ENCODE measurements around the gene CYP2J2. TPM values are rescaled to one million over a fixed set of nuclear protein-coding genes. Genes with fewer than 3 reads are reported as not detected.
"Not testable (repeated sequence)": the region's sequence is repeated elsewhere in the genome, so short reads cannot be mapped to it uniquely, and the experiment has no call there.

Gene CYP2J2
- total RNA-seq, 3 donors from 2014 or later: 0.52 to 1.3 (median 1.1) TPM

DNA sequence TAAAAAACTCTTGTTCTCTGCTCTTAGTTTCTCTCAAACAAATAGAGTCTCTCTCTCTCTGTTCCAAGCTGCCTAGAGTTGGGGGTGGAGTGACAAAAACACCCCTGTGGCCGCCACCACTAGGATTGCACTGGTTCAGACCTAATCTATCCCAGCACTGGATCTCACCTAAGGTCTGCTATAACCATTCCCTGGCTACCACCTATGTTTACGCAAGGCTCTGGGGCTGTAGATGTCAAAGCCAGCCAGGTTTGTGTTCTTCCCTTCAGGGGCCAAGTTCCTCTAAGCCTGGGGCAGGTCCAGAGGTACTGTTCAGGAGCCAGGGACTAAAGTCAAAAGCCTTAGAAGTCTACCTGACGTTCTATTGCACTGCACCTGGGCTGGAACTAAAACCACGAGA, 12.8 kb upstream of the CYP2J2 start:
- DNase-seq: no peak
- peaks cover 7% of the 10 kb centered on the region for H3K27me3 Mint-ChIP-seq (ENCODE audit: low read depth)
- H3K36me3 Mint-ChIP-seq (ENCODE audit: insufficient read depth): no peaks in the 10 kb centered on the region
- H3K4me3 Mint-ChIP-seq: no peak overlapping the region
- H3K4me1 Mint-ChIP-seq (ENCODE audit: low read depth): no peaks in the 10 kb centered on the region
- no peak for ATAC-seq
- peaks cover 9% of the 10 kb centered on the region for H3K9me3 Mint-ChIP-seq

DNA sequence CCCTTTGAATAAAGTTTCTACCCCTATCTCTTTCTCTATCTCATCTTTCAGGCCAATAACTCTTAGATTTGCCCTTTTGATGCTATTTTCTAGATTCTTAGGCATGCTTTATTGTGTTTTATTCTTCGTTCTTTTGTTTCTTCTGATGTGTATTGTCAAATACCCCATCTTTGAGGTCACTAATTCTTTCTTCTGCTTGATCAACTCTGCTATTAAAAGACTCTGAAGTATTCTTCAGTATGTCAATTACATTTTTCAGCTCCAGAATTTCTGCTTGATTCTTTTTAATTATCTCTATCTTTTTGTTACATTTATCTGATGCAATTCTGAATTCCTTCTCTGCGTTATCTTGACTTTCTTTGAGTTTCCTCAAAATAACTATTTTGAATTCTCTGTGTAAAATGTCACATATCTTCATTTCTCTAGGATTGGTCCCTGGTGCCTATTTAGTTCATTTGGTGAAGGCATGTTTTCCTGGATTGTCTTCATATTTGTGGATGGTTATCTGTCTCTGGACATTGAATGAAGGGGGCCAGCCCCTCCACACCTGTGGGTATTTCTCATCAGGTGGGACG, 11.2 kb upstream of the CYP2J2 start:
- no peak for DNase-seq
- no peak for ATAC-seq
- H3K4me1 Mint-ChIP-seq (ENCODE audit: low read depth): no peaks in the 10 kb centered on the region
- no peaks in the 10 kb centered on the region for H3K36me3 Mint-ChIP-seq (ENCODE audit: insufficient read depth)
- H3K27me3 Mint-ChIP-seq (ENCODE audit: low read depth): peaks cover 18% of the 10 kb centered on the region
- H3K4me3 Mint-ChIP-seq: no peak overlapping the region
- peaks cover 9% of the 10 kb centered on the region for H3K9me3 Mint-ChIP-seq

DNA sequence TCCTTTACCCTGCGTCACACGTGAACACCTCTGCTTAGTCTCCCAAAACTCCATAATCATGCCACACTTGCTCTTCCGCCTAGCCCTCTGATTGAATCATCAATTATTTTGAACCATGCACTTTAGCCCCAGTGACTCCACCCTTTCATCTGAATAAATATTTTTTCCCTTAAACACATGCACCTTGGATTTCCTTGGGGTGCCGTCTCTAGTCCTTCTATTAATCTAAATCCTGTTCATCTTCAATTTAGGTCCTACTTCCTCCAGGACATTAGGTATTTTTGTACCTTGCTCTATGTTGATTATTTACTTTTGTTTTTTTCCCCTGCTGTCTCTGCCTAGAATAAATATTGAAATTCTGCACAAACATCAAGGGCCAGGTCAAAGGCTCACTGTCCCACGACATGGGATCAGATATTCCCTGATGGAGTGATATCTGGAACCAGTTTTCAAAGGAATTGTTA, 9.8 kb upstream of the CYP2J2 start:
- ATAC-seq (no peak), DNase-seq (no peak)
- no peak overlapping the region for H3K4me3 Mint-ChIP-seq
- no peaks in the 10 kb centered on the region for H3K4me1 Mint-ChIP-seq (ENCODE audit: low read depth)
- no peaks in the 10 kb centered on the region for H3K36me3 Mint-ChIP-seq (ENCODE audit: insufficient read depth)
- H3K27me3 Mint-ChIP-seq (ENCODE audit: low read depth): peaks cover 16% of the 10 kb centered on the region
- peaks cover 9% of the 10 kb centered on the region for H3K9me3 Mint-ChIP-seq

DNA sequence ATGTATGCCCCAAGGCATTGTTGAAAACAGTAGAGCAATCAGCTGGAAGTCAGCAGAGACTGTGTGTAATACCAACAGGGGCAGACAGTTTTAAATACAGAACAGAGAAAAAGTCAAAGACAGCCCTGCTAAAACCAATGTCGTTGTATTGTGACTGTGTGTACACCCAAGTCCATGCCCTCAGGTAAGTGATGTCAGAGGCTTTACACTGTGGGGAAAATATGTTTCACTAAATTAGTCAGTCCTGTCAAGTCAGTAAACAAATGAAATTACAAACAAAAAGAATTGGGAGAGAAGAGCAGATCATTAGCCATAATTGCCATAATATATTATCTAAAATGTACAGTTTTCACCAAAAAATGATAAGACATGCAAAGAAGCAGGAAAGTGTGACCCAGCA, 2.4 kb upstream of the CYP2J2 start:
- DNase-seq (no peak), ATAC-seq (no peak)
- H3K27me3 Mint-ChIP-seq (ENCODE audit: low read depth): peaks cover 41% of the 10 kb centered on the region
- peaks cover 7% of the 10 kb centered on the region for H3K9me3 Mint-ChIP-seq
- no peak overlapping the region for H3K4me3 Mint-ChIP-seq
- H3K36me3 Mint-ChIP-seq (ENCODE audit: insufficient read depth): no peaks in the 10 kb centered on the region
- H3K4me1 Mint-ChIP-seq (ENCODE audit: low read depth): peaks cover 13% of the 10 kb centered on the region

DNA sequence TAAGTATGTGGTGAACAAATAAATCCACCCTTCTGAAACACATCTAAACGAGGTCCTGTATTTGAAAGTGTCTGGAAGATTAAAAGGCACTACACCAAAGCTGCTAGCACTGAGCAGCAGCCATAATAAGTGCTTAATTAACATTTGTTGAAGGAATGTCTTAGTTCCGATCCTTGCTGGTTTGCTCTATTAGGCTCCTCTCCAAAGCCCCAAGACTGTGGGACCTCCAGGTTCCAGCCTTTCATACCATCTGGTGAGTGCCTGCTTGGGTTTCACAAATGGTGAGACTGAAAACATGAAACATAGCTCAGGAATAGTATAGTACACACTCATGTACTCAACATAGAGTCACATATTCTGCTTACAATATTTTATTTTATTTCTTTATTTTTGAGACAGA, 640 bp upstream of the CYP2J2 start:
- peak overlapping the region; percentile 82 for H3K4me3 Mint-ChIP-seq
- peaks cover 3% of the 10 kb centered on the region for H3K36me3 Mint-ChIP-seq (ENCODE audit: insufficient read depth)
- H3K9me3 Mint-ChIP-seq: peaks cover 14% of the 10 kb centered on the region
- DNase-seq: no peak
- peaks cover 13% of the 10 kb centered on the region for H3K4me1 Mint-ChIP-seq (ENCODE audit: low read depth)
- peaks cover 33% of the 10 kb centered on the region for H3K27me3 Mint-ChIP-seq (ENCODE audit: low read depth)
- ATAC-seq: no peak

DNA sequence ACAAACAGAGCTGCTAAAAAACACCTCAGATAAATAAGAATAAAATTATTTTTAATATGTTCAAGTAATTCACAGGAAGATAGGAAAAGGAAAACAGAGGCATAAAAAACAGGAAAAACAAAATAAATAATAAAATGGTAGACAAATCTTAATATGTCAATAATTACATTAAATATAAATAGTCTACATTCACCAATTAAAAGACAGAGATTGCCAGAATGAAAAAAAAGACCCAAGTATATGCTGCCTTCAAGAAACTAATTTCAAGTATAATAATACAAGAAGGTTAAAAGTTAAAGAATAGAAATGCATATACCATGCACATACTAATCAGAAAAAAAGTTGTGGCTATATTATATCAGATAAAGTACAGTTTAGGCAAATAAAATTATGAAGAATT, 1.9 kb downstream of the CYP2J2 start:
- Mint-ChIP-seq H3K27me3 (ENCODE audit: low read depth) (peaks cover 23% of the 10 kb centered on the region), H3K9me3 (peaks cover 14% of the 10 kb centered on the region), H3K36me3 (ENCODE audit: insufficient read depth) (peaks cover 3% of the 10 kb centered on the region), H3K4me1 (ENCODE audit: low read depth) (peaks cover 13% of the 10 kb centered on the region), H3K4me3 (no peak overlapping the region)
- DNase-seq: no peak
- no peak for ATAC-seq

DNA sequence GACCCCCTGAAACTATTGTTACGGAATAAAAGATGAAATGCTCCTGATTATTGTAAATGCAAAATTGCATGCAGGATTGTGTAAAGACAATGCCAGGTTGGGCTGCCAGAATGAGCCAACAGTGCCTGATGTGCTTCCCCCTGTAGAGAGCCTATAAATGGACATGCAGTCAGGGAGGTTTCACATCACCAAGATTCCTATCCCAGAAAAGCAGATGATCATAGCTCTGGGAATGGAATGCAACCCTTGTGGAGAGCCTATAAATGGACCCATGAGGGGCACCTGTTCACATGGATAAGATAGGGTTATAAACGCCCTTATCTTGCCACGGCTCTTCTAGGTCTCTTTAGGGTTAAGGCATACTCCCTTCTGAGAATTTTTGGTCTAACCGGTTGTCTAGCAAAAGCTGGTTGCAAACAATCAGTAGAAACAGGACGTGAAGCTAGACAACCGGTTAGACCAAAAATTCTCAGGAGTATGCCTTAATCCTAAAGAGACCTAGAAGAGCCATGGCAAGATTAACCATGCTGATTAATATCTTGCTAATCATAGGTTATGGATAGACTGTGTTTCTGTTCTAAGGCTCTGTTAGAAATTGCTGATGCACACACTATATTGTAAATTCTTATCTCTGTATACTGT, 5.2 kb downstream of the CYP2J2 start:
- peaks cover 14% of the 10 kb centered on the region for H3K9me3 Mint-ChIP-seq
- not testable (repeated sequence) for H3K4me1 Mint-ChIP-seq (ENCODE audit: low read depth); DNase-seq; H3K4me3 Mint-ChIP-seq; H3K27me3 Mint-ChIP-seq (ENCODE audit: low read depth); ATAC-seq; H3K36me3 Mint-ChIP-seq (ENCODE audit: insufficient read depth)

DNA sequence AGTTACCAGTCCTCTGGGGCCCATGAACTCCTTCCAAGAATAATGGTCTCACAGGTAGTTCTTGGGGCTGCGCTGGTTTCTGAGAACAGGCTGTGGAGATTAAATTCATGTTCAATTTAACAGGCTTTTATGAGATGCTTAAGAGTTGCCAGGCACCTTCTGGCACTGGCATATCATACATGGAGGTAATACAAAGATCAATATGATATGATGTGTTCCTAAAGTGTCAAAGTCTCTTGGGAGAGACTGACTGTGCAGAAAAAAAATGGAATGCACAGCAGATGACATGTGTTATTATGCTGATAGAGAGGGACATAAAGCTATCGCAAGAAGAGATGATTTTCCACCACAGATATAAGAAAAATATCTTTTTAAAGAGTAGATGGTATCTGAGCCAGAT, 6.8 kb downstream of the CYP2J2 start:
- DNase-seq (no peak), ATAC-seq (no peak)
- Mint-ChIP-seq H3K4me3 (no peak overlapping the region), H3K4me1 (ENCODE audit: low read depth) (no peaks in the 10 kb centered on the region), H3K9me3 (peaks cover 9% of the 10 kb centered on the region), H3K27me3 (ENCODE audit: low read depth) (peaks cover 6% of the 10 kb centered on the region), H3K36me3 (ENCODE audit: insufficient read depth) (peaks cover 5% of the 10 kb centered on the region)

DNA sequence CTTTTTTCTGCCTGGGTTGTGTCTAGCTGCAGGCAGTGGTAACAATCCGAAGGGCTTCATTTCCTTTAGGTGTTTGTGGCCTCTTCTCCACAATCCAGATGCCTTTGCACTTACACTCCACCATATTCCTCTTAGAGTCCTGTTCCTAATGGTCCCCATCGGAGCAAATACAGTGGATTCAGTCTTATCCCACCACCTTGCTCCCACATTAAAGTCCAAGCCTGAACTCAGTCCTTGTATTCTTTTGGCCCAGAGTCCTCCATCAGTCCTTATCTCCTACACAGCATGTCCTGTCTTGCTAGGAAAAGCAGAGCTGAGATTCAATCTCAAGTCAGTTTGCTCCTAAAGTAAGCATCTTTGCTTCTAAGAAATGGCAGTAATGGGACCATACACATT, 8.8 kb downstream of the CYP2J2 start:
- Mint-ChIP-seq H3K4me3 (no peak overlapping the region), H3K36me3 (ENCODE audit: insufficient read depth) (peaks cover 2% of the 10 kb centered on the region), H3K27me3 (ENCODE audit: low read depth) (peaks cover 6% of the 10 kb centered on the region), H3K4me1 (ENCODE audit: low read depth) (no peaks in the 10 kb centered on the region), H3K9me3 (no peaks in the 10 kb centered on the region)
- no peak for ATAC-seq
- no peak for DNase-seq

DNA sequence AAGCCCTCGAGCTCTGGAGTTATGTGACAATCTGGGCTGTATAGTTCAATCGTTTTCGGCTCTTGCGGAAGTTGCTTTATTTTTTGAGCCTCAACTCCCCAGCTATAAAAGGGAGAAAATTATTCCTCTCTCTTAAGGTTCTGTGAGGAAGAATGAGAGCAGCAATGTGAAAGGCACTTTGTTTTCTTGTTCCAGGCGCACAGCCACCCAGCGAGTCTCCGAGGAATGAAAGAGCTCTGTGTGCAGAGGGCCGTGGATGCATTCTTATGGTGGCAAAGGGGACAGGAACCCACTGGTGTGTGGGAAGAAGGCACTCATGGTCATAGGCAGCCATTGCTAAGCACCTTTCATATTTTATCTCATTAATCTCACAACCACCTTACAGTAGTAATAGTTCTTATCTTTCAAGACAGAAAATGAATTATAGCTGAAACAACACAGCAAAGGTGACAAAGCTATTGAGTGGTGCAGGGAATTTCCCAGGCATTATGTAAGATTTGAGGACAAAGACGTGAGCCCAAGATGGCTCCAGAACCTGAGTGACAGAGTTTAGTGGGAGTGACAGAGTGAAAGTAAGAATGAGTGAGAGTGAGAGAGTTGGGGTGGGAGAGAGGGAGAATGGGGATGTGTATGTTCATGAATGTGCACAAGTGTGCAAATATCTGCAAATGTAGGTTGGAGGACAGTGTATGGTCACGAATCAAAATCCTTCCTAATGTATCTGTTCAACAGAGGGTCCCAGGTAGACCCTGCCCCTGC, 9.4 kb downstream of the CYP2J2 start:
- H3K4me1 Mint-ChIP-seq (ENCODE audit: low read depth): no peaks in the 10 kb centered on the region
- H3K27me3 Mint-ChIP-seq (ENCODE audit: low read depth): peaks cover 6% of the 10 kb centered on the region
- H3K36me3 Mint-ChIP-seq (ENCODE audit: insufficient read depth): peaks cover 2% of the 10 kb centered on the region
- no peak overlapping the region for H3K4me3 Mint-ChIP-seq
- no peaks in the 10 kb centered on the region for H3K9me3 Mint-ChIP-seq
- DNase-seq (no peak), ATAC-seq (no peak)

DNA sequence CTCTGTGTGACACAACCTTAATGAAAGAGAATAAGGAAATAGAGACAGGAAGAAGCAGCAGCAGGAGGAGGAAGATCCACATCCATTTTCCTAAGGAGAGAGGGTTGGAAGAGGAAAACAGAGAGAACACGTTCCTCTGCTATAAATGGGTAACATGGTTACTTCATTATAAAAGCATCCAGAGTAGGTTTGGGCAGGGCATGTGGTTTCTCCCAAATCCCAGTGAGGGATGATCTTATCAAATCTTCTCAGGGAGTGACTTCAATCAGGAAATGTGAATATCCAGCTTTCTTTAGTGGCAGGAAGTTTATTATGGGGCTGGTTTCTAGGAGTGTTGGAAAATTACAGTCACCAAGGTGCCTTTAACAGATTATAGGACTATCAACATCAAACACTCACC, 11.1 kb downstream of the CYP2J2 start:
- H3K36me3 Mint-ChIP-seq (ENCODE audit: insufficient read depth): peaks cover 5% of the 10 kb centered on the region
- H3K9me3 Mint-ChIP-seq: no peaks in the 10 kb centered on the region

DNA sequence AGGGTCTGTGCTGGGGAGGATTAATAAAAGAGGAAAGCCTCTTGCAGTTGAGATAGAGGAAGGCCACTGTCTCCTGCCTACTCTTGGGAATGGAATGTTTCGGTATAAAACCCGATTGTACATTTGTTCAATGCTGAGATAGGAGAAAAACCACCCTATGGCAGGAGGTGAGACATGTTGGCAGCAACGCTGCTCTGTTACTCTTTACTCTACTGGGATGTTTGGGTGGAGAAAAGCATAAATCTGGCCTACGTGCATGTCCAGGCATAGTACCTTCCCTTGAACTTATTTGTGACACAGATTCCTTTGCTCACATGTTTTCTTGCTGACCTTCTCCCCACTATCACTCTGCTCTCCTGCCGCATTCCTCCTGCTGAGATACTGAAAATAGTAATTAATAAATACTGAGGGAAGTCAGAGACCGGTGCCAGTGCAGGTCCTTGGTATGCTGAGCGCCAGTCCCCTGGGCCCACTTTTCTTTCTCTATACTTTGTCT, 11.7 kb downstream of the CYP2J2 start:
- not testable (repeated sequence) for H3K27me3 Mint-ChIP-seq (ENCODE audit: low read depth); H3K36me3 Mint-ChIP-seq (ENCODE audit: insufficient read depth); H3K9me3 Mint-ChIP-seq; H3K4me1 Mint-ChIP-seq (ENCODE audit: low read depth); ATAC-seq; DNase-seq; H3K4me3 Mint-ChIP-seq

More for the DNA sequence above, 11.1 kb downstream of the CYP2J2 start:
- ATAC-seq: no peak
- Mint-ChIP-seq H3K4me3 (no peak overlapping the region), H3K27me3 (ENCODE audit: low read depth) (peaks cover 4% of the 10 kb centered on the region), H3K4me1 (ENCODE audit: low read depth) (no peaks in the 10 kb centered on the region)
- no peak for DNase-seq

DNA sequence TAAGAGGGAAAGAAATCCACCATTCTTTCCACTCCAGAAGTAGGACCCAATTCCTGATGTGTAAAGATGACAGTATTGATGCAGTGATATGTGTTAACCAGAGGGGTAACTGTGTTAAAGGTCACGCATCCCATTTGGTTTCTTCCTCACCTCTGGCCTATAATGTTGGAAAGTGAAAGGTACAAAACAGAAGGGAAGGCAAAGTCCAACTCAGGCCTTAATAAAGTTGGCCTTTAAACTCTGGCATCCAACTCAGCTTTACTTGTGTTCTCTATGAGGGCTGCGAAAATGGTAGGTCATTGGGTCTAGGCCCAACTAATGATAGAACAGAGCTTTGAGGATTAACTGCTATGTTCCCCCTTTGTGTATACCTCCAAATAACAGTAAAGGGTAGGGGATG, 17.9 kb downstream of the CYP2J2 start:
- Mint-ChIP-seq H3K36me3 (ENCODE audit: insufficient read depth) (peaks cover 7% of the 10 kb centered on the region), H3K9me3 (no peaks in the 10 kb centered on the region), H3K27me3 (ENCODE audit: low read depth) (no peaks in the 10 kb centered on the region), H3K4me3 (no peak overlapping the region), H3K4me1 (ENCODE audit: low read depth) (no peaks in the 10 kb centered on the region)
- ATAC-seq: no peak
- no peak for DNase-seq

DNA sequence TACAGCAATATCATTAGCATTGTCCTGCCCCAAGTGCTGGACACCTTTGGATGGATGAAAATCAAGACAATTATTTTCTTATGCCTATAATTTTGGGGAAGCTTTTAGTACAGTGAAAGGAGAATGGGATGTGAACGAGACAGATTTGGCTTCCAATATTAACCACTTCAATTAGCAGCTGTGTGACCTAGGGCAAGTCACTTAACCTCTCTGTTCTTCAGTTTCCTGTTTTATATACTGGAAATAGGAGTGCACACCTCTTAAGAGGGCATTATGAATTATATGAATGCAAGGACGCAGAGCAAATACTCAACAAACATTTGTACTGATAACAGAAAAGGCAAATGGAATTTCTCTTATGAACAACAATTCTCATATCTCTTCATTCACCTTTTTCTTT, 18.5 kb downstream of the CYP2J2 start:
- Mint-ChIP-seq H3K27me3 (ENCODE audit: low read depth) (no peaks in the 10 kb centered on the region), H3K36me3 (ENCODE audit: insufficient read depth) (peaks cover 7% of the 10 kb centered on the region)
- no peak for DNase-seq

DNA sequence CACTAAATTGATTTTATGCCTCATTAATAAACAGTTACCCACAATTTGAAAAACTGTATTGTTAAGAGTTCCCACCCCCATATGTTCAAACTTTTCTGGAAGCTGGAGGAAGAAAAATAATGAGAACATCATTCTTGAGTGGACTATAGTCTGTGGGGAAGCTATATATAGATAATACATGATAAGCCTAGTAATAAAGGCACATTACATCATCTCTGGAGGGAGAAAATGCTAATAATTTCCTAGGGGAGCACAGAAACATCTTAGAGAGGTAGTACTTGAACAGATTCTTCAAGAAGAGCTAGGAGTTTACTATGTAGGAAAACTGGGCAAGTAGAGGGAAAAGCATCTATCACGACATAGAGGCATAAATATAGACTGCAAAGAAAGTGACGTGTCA, 19.6 kb downstream of the CYP2J2 start:
- Mint-ChIP-seq H3K4me3 (no peak overlapping the region), H3K4me1 (ENCODE audit: low read depth) (peaks cover 1% of the 10 kb centered on the region), H3K27me3 (ENCODE audit: low read depth) (no peaks in the 10 kb centered on the region), H3K9me3 (no peaks in the 10 kb centered on the region), H3K36me3 (ENCODE audit: insufficient read depth) (peaks cover 4% of the 10 kb centered on the region)
- DNase-seq (no peak), ATAC-seq (no peak)

More for the DNA sequence above, 18.5 kb downstream of the CYP2J2 start:
- Mint-ChIP-seq H3K9me3 (no peaks in the 10 kb centered on the region), H3K4me1 (ENCODE audit: low read depth) (peaks cover under 1% of the 10 kb centered on the region), H3K4me3 (no peak overlapping the region)
- no peak for ATAC-seq
